Lung (tissue), 12 donors: ENCODE measurements around the gene KRTAP10-3. TPM values are rescaled to one million over a fixed set of nuclear protein-coding genes. Genes with fewer than 3 reads are reported as not detected.

Experiments
- ATAC-seq: fragments of 200-7000 bp; cut with Tn5 transposase; one replicate; pipeline ENCODE4 v1.9.1; 2020; ENCODE audit warnings: moderate number of reproducible peaks; ENCODE audit not compliant: insufficient read depth, low FRiP score
- DNase-seq, 3 donors: peaks; one replicate each; pipeline ENCODE4 v3.0.0-alpha.2; 2013 to 2017
- H3K27ac ChIP-seq, 2 donors: one replicate each; pipeline ENCODE4 v1.5.1; 2013; ENCODE audit warnings: mild to moderate bottlenecking in 2 of 2, moderate library complexity in 2 of 2, control low read depth in 1 of 2, inconsistent platforms in 1 of 2, low read depth in 1 of 2, low read length in 1 of 2
- H3K27me3 ChIP-seq, 3 donors: one replicate each; pipeline ENCODE4 v1.5.1; 2013; ENCODE audit warnings: low read length in 2 of 3; ENCODE audit not compliant: control insufficient read depth in 3 of 3, insufficient read depth in 3 of 3
- H3K36me3 ChIP-seq, 4 donors: one replicate each; pipeline ENCODE4 v1.5.1; 2013; ENCODE audit warnings: low read length in 4 of 4, mild to moderate bottlenecking in 1 of 4, moderate library complexity in 1 of 4; ENCODE audit not compliant: control insufficient read depth in 4 of 4, insufficient read depth in 4 of 4
- H3K4me1 ChIP-seq, 5 donors: one replicate each; pipeline ENCODE4 v1.5.1; 2013; ENCODE audit warnings: low read length in 5 of 5, mild to moderate bottlenecking in 2 of 5, moderate library complexity in 1 of 5; ENCODE audit not compliant: control insufficient read depth in 5 of 5, insufficient read depth in 5 of 5
- H3K4me3 ChIP-seq: one replicate; pipeline ENCODE4 v1.5.1; 2013; ENCODE audit warnings: mild to moderate bottlenecking, control low read depth, moderate library complexity
- H3K9ac ChIP-seq, 2 donors: one replicate each; pipeline ENCODE4 v1.5.1; 2013; ENCODE audit warnings: low read length in 2 of 2, control low read depth in 1 of 2; ENCODE audit not compliant: insufficient read depth in 1 of 2
- H3K9me3 ChIP-seq, 4 donors: one replicate each; pipeline ENCODE4 v1.5.1; 2013; ENCODE audit warnings: low read length in 3 of 4, mild to moderate bottlenecking in 1 of 4, moderate library complexity in 1 of 4; ENCODE audit not compliant: control insufficient read depth in 4 of 4, insufficient read depth in 3 of 4
- CTCF ChIP-seq: IDR thresholded peaks from 2 replicates; pipeline ENCODE4 v1.5.1; 2012; ENCODE audit warnings: mild to moderate bottlenecking; ENCODE audit errors: control extremely low read depth, extremely low read depth
- WGBS, 2 donors: extraction: QIAGEN DNeasy Blood & Tissue Kit; methylation state at CpG; one replicate each; pipeline ENCODE4 v1.1.7; 2013; 5-methylcytosine and 5-hydroxymethylcytosine counted together
- polyA plus RNA-seq, 2 donors: library from polyadenylated mRNA; stranded (reverse); fragments of 200-250 nt; gene quantifications; one replicate each; pipeline ENCODE4 v1.2.1, GENCODE V29; 2013
- total RNA-seq, 2 donors: library from RNA; depleted of rRNA in 1 of 2; stranded (reverse); fragments of >200 nt in 1 of 2; gene quantifications; one replicate each; pipeline ENCODE4 v1.2.1, GENCODE V29; 2014 to 2021
- donor health status: control.
- donor health status: control.
- donor health status: Bipolar disorder and iron deficiency.
- donor health status: healthy.
- donor health status: DM: yes; HTN: yes; CAD: no.

The KRTAP10-3 gene
- total and polyA plus RNA-seq, 4 donors, result not detected

- Histone ChIP-seq H3K4me3 (no peak overlapping the region), H3K4me1 (peaks cover 0 to 2% (median 0%) of the 10 kb centered on the region in 5 donors), H3K27ac (no peak overlapping the region), H3K27me3 (peaks cover 0 to 4% (median 0%) of the 10 kb centered on the region in 3 donors), H3K9ac (no peak overlapping the region), H3K9me3 (peaks cover 0 to 6% (median 0%) of the 10 kb centered on the region in 4 donors), H3K36me3 (no peaks in the 10 kb centered on the region)
- TF ChIP-seq CTCF, result no peak
- no peak for DNase-seq
- 62 to 63% methylated on average over 11 of the region's 11 CpGs for WGBS, 2 donors
- ATAC-seq, result no peak
These were observed 43.7 kb downstream of the KRTAP10-3 start for GRCh38 chr21:44514746-44515358.

GRCh38 chr21:44514218-44514520 lies 44.4 kb downstream of the KRTAP10-3 start:
- Histone ChIP-seq H3K36me3 (no peaks in the 10 kb centered on the region), H3K9me3 (peaks cover 0 to 6% (median 0%) of the 10 kb centered on the region in 4 donors), H3K27me3 (peaks cover 0 to 4% (median 0%) of the 10 kb centered on the region in 3 donors), H3K9ac (no peak overlapping the region), H3K27ac (no peak overlapping the region), H3K4me1 (peaks cover 0 to 2% (median 0%) of the 10 kb centered on the region in 5 donors), H3K4me3 (no peak overlapping the region)
- no peak for TF ChIP-seq CTCF
- WGBS, 2 donors, result 92 to 94% methylated on average over 7 of the region's 7 CpGs
- DNase-seq, result no peak
- no peak for ATAC-seq

GRCh38 chr21:44513389-44514217 lies 45.0 kb downstream of the KRTAP10-3 start:
- 74 to 82% methylated on average over 15 of the region's 15 CpGs for WGBS, 2 donors
- Histone ChIP-seq H3K9ac (no peak overlapping the region), H3K27ac (no peak overlapping the region), H3K4me1 (peaks cover 0 to 2% (median 0%) of the 10 kb centered on the region in 5 donors), H3K4me3 (no peak overlapping the region), H3K27me3 (peaks cover 0 to 4% (median 0%) of the 10 kb centered on the region in 3 donors), H3K9me3 (peaks cover 0 to 6% (median 0%) of the 10 kb centered on the region in 4 donors), H3K36me3 (no peaks in the 10 kb centered on the region)
- no peak for DNase-seq
- TF ChIP-seq CTCF, result no peak
- no peak for ATAC-seq
